ENCODE data around the gene ZGLP1.
"Not testable (repeated sequence)": the region's sequence is repeated elsewhere in the genome, so short reads cannot be mapped to it uniquely, and the experiment has no call there.

The ZGLP1 gene

DNA sequence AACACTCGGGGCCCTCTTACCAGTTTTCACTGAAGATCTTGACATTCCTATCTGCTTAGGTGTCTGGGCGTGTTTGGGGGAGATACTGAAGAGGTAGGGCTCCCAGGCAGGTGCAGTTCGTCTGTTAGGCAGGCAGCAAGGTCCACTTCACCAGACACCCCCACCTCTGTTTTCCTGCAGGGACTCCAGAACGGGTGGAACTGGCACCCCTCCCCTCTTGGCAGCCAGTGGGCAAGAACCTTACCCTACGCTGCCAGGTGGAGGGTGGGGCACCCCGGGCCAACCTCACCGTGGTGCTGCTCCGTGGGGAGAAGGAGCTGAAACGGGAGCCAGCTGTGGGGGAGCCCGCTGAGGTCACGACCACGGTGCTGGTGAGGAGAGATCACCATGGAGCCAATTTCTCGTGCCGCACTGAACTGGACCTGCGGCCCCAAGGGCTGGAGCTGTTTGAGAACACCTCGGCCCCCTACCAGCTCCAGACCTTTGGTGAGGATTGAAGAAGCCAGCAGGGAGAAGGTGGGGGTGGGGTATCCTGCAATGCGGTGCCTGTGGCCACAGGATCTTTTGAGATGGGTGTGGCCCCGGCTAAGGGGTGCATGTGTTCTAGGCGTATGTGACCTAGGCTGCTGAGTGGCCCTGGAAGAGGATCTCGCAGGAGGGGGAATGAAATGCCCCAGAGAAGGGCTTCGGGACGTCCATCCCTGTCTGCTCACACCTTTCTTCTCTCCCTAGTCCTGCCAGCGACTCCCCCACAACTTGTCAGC, 26.1 kb downstream of the ZGLP1 start:
- no peak for DNase-seq (ENCODE audit: low read depth in 2 of 2)
- H3K4me3 ChIP-seq (replicated peaks in 1 of 2; ENCODE audit: low read depth in 2 of 2, low read length in 2 of 2): no peak overlapping the region
- TF ChIP-seq, protein P1, sequence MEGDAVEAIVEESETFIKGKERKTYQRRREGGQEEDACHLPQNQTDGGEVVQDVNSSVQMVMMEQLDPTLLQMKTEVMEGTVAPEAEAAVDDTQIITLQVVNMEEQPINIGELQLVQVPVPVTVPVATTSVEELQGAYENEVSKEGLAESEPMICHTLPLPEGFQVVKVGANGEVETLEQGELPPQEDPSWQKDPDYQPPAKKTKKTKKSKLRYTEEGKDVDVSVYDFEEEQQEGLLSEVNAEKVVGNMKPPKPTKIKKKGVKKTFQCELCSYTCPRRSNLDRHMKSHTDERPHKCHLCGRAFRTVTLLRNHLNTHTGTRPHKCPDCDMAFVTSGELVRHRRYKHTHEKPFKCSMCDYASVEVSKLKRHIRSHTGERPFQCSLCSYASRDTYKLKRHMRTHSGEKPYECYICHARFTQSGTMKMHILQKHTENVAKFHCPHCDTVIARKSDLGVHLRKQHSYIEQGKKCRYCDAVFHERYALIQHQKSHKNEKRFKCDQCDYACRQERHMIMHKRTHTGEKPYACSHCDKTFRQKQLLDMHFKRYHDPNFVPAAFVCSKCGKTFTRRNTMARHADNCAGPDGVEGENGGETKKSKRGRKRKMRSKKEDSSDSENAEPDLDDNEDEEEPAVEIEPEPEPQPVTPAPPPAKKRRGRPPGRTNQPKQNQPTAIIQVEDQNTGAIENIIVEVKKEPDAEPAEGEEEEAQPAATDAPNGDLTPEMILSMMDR (IDR thresholded peaks at IDR 0.05; ENCODE audit: low read depth, low read length): no peak

DNA sequence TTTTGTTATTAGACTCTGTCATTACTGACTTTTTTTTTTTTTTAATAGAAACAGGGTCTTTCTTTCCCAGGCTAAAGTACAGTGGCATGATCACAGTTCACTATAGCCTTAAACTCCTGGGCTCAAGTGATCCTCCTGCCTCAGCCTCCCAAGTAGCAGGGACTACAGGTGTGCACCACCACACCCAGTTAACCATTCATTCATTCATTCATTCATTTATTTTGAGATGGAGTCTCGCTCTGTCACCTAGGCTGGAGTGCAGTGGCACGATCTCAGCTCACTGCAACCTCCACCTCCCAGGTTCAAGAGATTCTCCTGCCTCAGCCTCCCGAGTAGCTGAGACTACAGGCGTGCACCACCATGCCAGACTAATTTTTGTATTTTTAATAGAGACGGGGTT, 27.6 kb downstream of the ZGLP1 start:
- DNase-seq (ENCODE audit: low read depth in 2 of 2); H3K4me3 ChIP-seq (replicated peaks in 1 of 2; ENCODE audit: low read depth in 2 of 2, low read length in 2 of 2): not testable (repeated sequence)

DNA sequence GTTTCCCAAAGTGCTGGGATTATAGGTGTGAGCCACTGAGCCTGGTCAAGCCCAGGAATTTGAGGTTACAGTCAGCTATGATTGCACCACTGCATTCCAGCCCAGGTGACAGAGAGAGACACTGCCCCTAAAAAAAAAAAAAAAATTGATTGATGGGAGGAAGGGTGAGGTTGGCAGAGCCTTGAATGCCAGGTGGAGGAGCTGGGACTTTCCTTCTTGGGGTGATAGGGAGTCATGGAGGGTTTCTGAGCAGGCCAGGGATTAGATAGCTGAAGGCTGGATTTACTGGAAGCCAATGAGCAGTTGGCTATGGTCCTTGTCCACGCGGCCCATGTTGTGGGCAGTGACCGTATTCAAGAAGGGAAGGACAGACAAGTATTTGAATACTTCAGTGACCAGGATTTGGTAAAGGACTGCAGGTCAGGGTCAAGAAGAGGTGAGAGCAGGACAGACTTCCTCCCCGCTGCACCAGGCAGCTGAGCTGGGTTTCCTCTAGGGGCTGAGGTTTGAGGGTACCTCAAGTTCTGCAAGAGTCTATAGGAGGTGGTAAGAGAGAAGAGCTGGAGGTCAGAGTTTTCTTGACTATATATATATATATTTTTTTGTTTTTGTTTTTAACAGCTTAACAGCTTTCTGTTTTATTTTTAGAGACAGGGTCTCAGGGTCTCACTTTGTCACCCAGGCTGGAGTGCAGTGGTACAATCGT, 29.7 kb downstream of the ZGLP1 start:
- TF ChIP-seq, protein P1 (IDR thresholded peaks at IDR 0.05; ENCODE audit: low read depth, low read length): no peak
- DNase-seq (ENCODE audit: low read depth in 2 of 2): no peak
- H3K4me3 ChIP-seq (replicated peaks in 1 of 2; ENCODE audit: low read depth in 2 of 2, low read length in 2 of 2): no peak overlapping the region

DNA sequence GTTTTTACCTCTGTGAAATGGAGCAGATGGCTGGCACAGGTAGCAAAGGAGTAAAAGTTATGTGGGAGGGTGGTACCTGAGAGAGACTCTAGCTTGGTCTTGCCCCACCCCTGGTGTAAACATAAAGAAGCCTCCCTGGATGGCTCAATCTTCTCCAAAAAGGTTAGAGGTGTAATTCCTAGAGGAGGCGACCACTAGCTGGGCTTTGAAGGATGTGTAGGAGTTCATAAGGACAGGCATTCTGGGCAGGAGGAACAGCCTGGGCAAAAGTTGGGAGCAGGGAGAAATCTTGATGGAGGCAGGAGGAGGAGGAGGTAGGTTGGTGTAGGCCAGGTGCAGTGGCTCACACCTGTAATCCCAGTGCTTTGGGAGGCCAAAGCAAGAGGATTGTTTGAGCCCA, 30.7 kb downstream of the ZGLP1 start:
- DNase-seq (ENCODE audit: low read depth in 2 of 2): no peak
- TF ChIP-seq, protein P1 (IDR thresholded peaks at IDR 0.05; ENCODE audit: low read depth, low read length): no peak
- H3K4me3 ChIP-seq (replicated peaks in 1 of 2; ENCODE audit: low read depth in 2 of 2, low read length in 2 of 2): no peak overlapping the region

DNA sequence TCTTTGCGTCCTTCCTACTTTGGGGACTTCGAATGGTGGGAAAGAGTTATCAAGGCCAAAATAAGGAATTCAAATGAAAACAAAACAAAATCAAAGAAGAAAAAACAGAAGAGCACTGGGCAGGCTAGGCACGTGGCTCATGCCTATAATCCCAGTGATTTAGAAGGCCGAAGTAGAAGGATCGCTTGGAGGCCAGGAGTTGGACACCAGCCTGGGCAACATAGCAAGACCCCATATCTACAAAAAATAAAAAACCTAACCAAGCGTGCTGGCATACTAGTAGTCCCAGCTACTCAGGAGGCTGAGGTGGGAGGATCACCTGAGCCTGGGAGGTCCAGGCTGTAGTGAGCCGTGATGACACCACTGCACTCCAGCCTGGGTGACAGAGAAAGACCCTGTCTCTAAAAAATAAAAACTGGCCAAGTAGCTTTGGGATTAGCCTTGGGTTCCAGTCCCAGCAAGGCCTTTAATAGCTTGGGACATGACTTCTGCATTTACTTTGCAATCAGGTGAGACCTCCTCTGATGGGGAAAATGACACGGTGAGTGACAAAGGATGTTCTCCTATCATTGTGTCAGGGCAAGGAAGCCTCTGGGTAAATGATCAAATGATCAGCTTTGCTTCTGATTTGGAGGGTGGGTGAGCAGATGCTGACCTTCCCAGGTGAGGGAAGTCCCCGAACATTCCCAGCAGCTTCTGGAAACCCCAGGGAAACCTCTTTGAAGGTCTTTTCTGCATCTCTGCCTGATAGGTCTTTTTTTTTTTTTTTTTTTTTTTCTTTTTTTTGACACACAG, 31.6 kb downstream of the ZGLP1 start:
- TF ChIP-seq, protein P1 (IDR thresholded peaks at IDR 0.05; ENCODE audit: low read depth, low read length): no peak
- no peak for DNase-seq (ENCODE audit: low read depth in 2 of 2)
- H3K4me3 ChIP-seq (replicated peaks in 1 of 2; ENCODE audit: low read depth in 2 of 2, low read length in 2 of 2): no peak overlapping the region

DNA sequence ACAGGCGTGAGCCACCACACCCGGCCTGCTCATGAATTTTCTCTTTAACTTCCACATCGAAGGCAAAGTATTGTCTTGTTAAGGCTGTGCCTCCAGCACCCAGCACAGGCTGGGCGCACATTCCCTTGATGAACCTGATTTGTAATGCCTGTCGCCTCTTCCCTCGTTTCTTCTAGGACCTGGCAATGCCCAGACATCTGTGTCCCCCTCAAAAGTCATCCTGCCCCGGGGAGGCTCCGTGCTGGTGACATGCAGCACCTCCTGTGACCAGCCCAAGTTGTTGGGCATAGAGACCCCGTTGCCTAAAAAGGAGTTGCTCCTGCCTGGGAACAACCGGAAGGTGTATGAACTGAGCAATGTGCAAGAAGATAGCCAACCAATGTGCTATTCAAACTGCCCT, 35.0 kb downstream of the ZGLP1 start:
- H3K4me3 ChIP-seq (replicated peaks in 1 of 2; ENCODE audit: low read depth in 2 of 2, low read length in 2 of 2): no peak overlapping the region
- TF ChIP-seq, protein P1 (IDR thresholded peaks at IDR 0.05; ENCODE audit: low read depth, low read length): no peak
- no peak for DNase-seq (ENCODE audit: low read depth in 2 of 2)
